Calu3 (cell line): Measurements from ENCODE around the gene DNM2. TPM values are rescaled to one million over a fixed set of nuclear protein-coding genes. Genes with fewer than 3 reads are reported as not detected.

ENCODE experiments used
- BruUV-seq: library from RNA; stranded (reverse); fragments of 400-500 nt; replicated peaks from 2 replicates; lab custom pipeline; 2021; lab: Mats Ljungman, UMichigan
- CTCF ChIA-PET: fragments of 300-600 bp; sonication (Branson Sonifier 250); formaldehyde crosslinking; loops from one replicate; lab custom pipeline; 2022; ENCODE audit warnings: antibody characterized with exemption; lab: Charles Lee
- DNase-seq: peaks from one replicate; pipeline ENCODE4 v3.0.0; 2022
- H3K27ac Mint-ChIP-seq: one replicate; pipeline ENCODE4 v1.8.0; 2022; ENCODE audit warnings: mixed read lengths; ENCODE audit not compliant: unreplicated experiment
- H3K27me3 Mint-ChIP-seq: one replicate; pipeline ENCODE4 v1.8.0; 2022; ENCODE audit warnings: mixed read lengths; ENCODE audit not compliant: unreplicated experiment
- H3K36me3 Mint-ChIP-seq: one replicate; pipeline ENCODE4 v1.8.0; 2022; ENCODE audit warnings: mild to moderate bottlenecking, moderate library complexity, mixed read lengths; ENCODE audit not compliant: insufficient read depth, unreplicated experiment
- H3K4me1 Mint-ChIP-seq: one replicate; pipeline ENCODE4 v1.8.0; 2022; ENCODE audit warnings: mild to moderate bottlenecking, low read depth, mixed read lengths; ENCODE audit not compliant: unreplicated experiment
- H3K4me3 Mint-ChIP-seq: one replicate; pipeline ENCODE4 v1.8.0; 2022; ENCODE audit warnings: mild to moderate bottlenecking, low read depth, moderate library complexity, mixed read lengths; ENCODE audit not compliant: unreplicated experiment
- H3K9me3 Mint-ChIP-seq: one replicate; pipeline ENCODE4 v1.8.0; 2022; ENCODE audit warnings: low read depth, mixed read lengths; ENCODE audit not compliant: unreplicated experiment
- intact Hi-C: fragments of 100-400 bp; cut with micrococcal nuclease; formaldehyde crosslinking; loops from one replicate; pipeline ENCODE4 v1.10.0; 2022; ENCODE audit not compliant: unreplicated experiment
- total RNA-seq: library from RNA; stranded (reverse); gene quantifications from 2 replicates; pipeline ENCODE4 v1.2.3, GENCODE V29; 2022
- TF ChIP-seq, protein P1 (sequence below): fragments of 200-600 bp; IDR thresholded peaks from one replicate; pipeline ENCODE4 v1.8.0; 2022; ENCODE audit warnings: antibody characterized with exemption; ENCODE audit not compliant: unreplicated experiment

DNM2 gene
- total RNA-seq, 1 experiment from 2014 or later = 126 TPM

DNA sequence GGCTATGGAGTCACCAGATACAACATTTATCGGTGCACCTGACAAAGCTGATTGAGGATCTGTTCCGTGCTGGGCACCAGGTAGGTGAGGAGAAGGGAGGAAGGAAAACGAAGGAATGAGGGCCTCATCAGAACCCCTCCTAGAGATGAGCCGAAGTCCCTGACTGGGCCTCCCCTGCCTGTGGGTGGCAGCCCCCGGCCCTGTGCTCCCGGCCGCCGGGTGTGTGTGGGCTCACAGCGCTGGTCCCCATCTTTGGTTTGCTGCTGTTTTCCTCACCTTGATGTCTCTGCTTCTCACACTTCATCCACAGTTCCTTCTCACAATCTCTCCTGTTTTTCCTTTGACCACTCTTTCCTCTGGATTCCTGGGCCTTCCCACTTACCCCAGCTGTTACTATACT is 85.4 kb downstream of the DNM2 start:
- peaks cover 20% of the 10 kb centered on the region for H3K36me3 Mint-ChIP-seq
- peaks cover under 1% of the 10 kb centered on the region for H3K9me3 Mint-ChIP-seq
- BruUV-seq = no TSS peak
- TF ChIP-seq, protein P1, sequence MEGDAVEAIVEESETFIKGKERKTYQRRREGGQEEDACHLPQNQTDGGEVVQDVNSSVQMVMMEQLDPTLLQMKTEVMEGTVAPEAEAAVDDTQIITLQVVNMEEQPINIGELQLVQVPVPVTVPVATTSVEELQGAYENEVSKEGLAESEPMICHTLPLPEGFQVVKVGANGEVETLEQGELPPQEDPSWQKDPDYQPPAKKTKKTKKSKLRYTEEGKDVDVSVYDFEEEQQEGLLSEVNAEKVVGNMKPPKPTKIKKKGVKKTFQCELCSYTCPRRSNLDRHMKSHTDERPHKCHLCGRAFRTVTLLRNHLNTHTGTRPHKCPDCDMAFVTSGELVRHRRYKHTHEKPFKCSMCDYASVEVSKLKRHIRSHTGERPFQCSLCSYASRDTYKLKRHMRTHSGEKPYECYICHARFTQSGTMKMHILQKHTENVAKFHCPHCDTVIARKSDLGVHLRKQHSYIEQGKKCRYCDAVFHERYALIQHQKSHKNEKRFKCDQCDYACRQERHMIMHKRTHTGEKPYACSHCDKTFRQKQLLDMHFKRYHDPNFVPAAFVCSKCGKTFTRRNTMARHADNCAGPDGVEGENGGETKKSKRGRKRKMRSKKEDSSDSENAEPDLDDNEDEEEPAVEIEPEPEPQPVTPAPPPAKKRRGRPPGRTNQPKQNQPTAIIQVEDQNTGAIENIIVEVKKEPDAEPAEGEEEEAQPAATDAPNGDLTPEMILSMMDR = no peak
- H3K27me3 Mint-ChIP-seq = no peaks in the 10 kb centered on the region
- no peak for DNase-seq
- CTCF ChIA-PET = no interaction called here
- H3K4me1 Mint-ChIP-seq = peaks cover 2% of the 10 kb centered on the region
- H3K27ac Mint-ChIP-seq = no peak overlapping the region
- H3K4me3 Mint-ChIP-seq = no peak overlapping the region
- intact Hi-C loops = no loop called here

DNA sequence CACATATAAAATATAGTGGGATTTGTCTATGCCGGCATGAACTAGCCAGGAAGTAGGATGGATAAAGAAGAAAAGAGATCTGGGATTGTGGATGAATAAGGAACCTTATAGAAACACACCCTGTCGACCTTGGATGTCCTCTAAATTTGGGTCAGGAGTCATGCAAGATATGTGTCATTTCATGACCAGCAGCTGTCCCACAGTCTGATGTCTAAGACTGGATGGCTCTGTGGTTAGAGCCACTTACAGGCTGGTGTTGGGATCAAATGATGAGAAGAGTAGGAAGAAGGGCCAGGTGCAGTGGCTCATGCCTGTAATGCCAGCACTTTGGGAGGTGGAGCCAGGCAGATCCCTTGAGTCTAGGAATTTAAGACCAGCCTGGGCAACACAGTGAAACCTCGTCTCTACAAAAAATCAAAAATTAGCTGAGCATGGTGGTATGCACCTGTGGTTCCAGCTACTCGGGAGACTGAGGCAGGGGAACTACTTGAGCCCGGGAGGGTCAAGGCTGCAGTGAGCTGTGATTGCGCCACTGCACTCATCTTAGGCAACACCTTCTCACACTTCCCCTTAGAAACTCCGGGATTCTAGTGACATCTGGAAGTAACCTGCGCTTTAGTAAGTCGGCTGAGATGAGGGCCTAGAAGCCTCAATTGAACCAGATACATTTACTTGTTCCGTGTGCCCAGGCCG is 87.3 kb downstream of the DNM2 start:
- Mint-ChIP-seq H3K36me3 (peaks cover 27% of the 10 kb centered on the region), H3K4me1 (peaks cover 16% of the 10 kb centered on the region), H3K9me3 (peaks cover 2% of the 10 kb centered on the region), H3K27ac (no peak overlapping the region), H3K27me3 (no peaks in the 10 kb centered on the region), H3K4me3 (no peak overlapping the region)
- no TSS peak for BruUV-seq
- CTCF ChIA-PET = no interaction called here
- TF ChIP-seq, protein P1 = no peak
- intact Hi-C loops = no loop called here
- no peak for DNase-seq

DNA sequence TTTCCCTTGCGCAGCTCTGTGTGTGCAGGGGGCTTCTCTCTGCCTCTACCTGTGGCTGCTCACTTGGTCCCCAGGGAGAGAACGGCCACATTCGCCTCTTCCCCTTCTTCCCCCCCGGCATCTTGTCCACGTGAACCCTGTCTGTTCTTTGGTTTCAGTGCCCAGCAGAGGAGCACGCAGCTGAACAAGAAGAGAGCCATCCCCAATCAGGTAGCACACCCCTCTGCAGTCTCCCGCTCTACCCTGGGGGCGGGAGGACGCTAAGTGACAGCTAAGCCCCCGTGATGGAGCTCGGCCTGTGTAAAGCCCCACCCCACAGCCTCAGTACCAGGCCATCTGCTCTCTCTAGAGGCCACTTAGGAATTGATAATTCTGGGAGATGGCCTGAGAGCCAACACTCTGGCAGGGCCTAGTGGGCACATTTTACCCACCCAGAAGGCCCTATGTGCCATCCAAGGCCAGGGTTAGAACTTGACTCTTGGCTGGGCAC is 87.9 kb downstream of the DNM2 start:
- H3K4me1 Mint-ChIP-seq = peaks cover 16% of the 10 kb centered on the region
- DNase-seq = no peak
- H3K36me3 Mint-ChIP-seq = peaks cover 27% of the 10 kb centered on the region
- peaks cover 2% of the 10 kb centered on the region for H3K9me3 Mint-ChIP-seq
- H3K27ac Mint-ChIP-seq = no peak overlapping the region
- CTCF ChIA-PET = no interaction called here
- TF ChIP-seq, protein P1 = no peak
- H3K27me3 Mint-ChIP-seq = no peaks in the 10 kb centered on the region
- intact Hi-C loops = no loop called here
- no TSS peak for BruUV-seq
- no peak overlapping the region for H3K4me3 Mint-ChIP-seq

DNA sequence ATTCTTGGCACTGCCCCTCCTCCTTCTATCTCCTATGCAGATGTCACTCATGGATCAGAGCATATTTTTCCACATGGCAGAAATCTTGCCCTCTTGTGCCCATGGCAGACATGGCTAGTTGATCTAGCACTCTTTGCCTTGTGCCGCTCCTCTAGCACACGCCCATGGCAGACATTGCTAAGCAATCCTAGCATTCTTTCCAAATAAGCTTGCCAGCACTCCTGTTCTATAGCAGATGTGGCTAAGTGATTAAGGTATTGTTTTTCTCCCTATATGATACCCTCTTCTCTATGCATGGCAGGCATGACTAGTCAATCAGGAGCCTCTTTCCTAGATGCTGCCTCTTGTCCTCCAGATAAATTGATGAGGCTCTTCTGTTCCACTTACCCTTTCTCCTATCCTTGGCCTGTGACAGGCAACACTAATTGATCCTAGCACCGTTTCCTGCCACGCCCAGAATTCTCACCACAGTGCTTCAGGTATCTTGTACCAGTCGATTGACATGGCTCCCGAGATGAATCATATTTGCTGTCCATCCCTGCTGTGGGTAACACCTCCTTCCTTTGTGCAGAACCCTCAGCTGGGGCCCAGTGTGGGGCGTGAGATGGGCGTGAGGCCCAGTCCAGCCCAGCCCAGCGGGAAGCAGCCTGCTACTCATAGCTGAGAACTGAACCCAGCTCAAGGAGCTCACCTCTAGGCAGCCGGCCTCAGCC is 91.2 kb downstream of the DNM2 start:
- Mint-ChIP-seq H3K9me3 (peaks cover 2% of the 10 kb centered on the region), H3K36me3 (peaks cover 19% of the 10 kb centered on the region), H3K27ac (peak overlapping the region; percentile 69), H3K4me3 (no peak overlapping the region), H3K27me3 (no peaks in the 10 kb centered on the region), H3K4me1 (peaks cover 16% of the 10 kb centered on the region)
- CTCF ChIA-PET = interaction anchor here (0.6 kb wide), 1 partner anchor 44 kb away, joined by 3 read pairs; no protein-coding TSS in a partner anchor
- BruUV-seq = TSS peak; percentile 24
- intact Hi-C loops = no loop called here
- TF ChIP-seq, protein P1 = no peak
- DNase-seq = peak; percentile 31
